ENCODE data around the gene ARRB2. TPM values are rescaled to one million over a fixed set of nuclear protein-coding genes. Genes with fewer than 3 reads are reported as not detected.
"Not testable (repeated sequence)": the region's sequence is repeated elsewhere in the genome, so short reads cannot be mapped to it uniquely, and the experiment has no call there.

Gene ARRB2
- total RNA-seq, 1 experiment from 2014 or later, result 14.3 TPM

- no peak for DNase-seq (ENCODE audit: low read depth)
Measured at GRCh38 chr17:4701116-4701515, 9.3 kb upstream of the ARRB2 start.

GRCh38 chr17:4703330-4703691 is 7.1 kb upstream of the ARRB2 start:
- no peak for DNase-seq (ENCODE audit: low read depth)

GRCh38 chr17:4704574-4704907 is 5.9 kb upstream of the ARRB2 start:
- not testable (repeated sequence) for DNase-seq (ENCODE audit: low read depth)

- no peak for DNase-seq (ENCODE audit: low read depth)
Measured at GRCh38 chr17:4704991-4705390, 5.4 kb upstream of the ARRB2 start.

GRCh38 chr17:4706121-4706520 is 4.3 kb upstream of the ARRB2 start:
- peak; percentile 66 for DNase-seq (ENCODE audit: low read depth)

- DNase-seq (ENCODE audit: low read depth), result peak; percentile 9
Measured at GRCh38 chr17:4708436-4708835, 2.0 kb upstream of the ARRB2 start.

- no peak for DNase-seq (ENCODE audit: low read depth)
Measured at GRCh38 chr17:4710693-4711634, 532 bp downstream of the ARRB2 start.

GRCh38 chr17:4711661-4712181 is 1.3 kb downstream of the ARRB2 start:
- DNase-seq (ENCODE audit: low read depth), result no peak

- no peak for DNase-seq (ENCODE audit: low read depth)
Measured at GRCh38 chr17:4712526-4712925, 2.1 kb downstream of the ARRB2 start.

- not testable (repeated sequence) for DNase-seq (ENCODE audit: low read depth)
Measured at GRCh38 chr17:4714340-4715062, 4.1 kb downstream of the ARRB2 start.

- no peak for DNase-seq (ENCODE audit: low read depth)
Measured at GRCh38 chr17:4715063-4715744, 4.8 kb downstream of the ARRB2 start.

GRCh38 chr17:4716081-4716480 is 5.6 kb downstream of the ARRB2 start:
- no peak for DNase-seq (ENCODE audit: low read depth)

GRCh38 chr17:4717791-4718190 is 7.4 kb downstream of the ARRB2 start:
- DNase-seq (ENCODE audit: low read depth), result no peak

GRCh38 chr17:4718276-4718675 is 7.8 kb downstream of the ARRB2 start:
- DNase-seq (ENCODE audit: low read depth), result no peak

- no peak for DNase-seq (ENCODE audit: low read depth)
Measured at GRCh38 chr17:4719146-4719545, 8.7 kb downstream of the ARRB2 start.

GRCh38 chr17:4719684-4720221 is 9.3 kb downstream of the ARRB2 start:
- no peak for DNase-seq (ENCODE audit: low read depth)

- no peak for DNase-seq (ENCODE audit: low read depth)
Measured at GRCh38 chr17:4720787-4721186, 10.4 kb downstream of the ARRB2 start.

- peak; percentile 29 for DNase-seq (ENCODE audit: low read depth)
Measured at GRCh38 chr17:4721203-4722135, 11.0 kb downstream of the ARRB2 start.

- peak; percentile 28 for DNase-seq (ENCODE audit: low read depth)
Measured at GRCh38 chr17:4722678-4723240, 12.3 kb downstream of the ARRB2 start.

- no peak for DNase-seq (ENCODE audit: low read depth)
Measured at GRCh38 chr17:4724650-4725049, 14.2 kb downstream of the ARRB2 start.

All from RPMI7951 (cell line).